Calu3 (cell line): ENCODE measurements around the gene COPA. TPM values are rescaled to one million over a fixed set of nuclear protein-coding genes. Genes with fewer than 3 reads are reported as not detected.

ENCODE experiments used
- BruUV-seq: library from RNA; stranded (reverse); fragments of 400-500 nt; replicated peaks from 2 replicates; lab custom pipeline; 2021; lab: Mats Ljungman, UMichigan
- CTCF ChIA-PET: fragments of 300-600 bp; sonication (Branson Sonifier 250); formaldehyde crosslinking; loops from one replicate; lab custom pipeline; 2022; ENCODE audit warnings: antibody characterized with exemption; lab: Charles Lee
- DNase-seq: peaks from one replicate; pipeline ENCODE4 v3.0.0; 2022
- H3K27ac Mint-ChIP-seq: one replicate; pipeline ENCODE4 v1.8.0; 2022; ENCODE audit warnings: mixed read lengths; ENCODE audit not compliant: unreplicated experiment
- H3K27me3 Mint-ChIP-seq: one replicate; pipeline ENCODE4 v1.8.0; 2022; ENCODE audit warnings: mixed read lengths; ENCODE audit not compliant: unreplicated experiment
- H3K36me3 Mint-ChIP-seq: one replicate; pipeline ENCODE4 v1.8.0; 2022; ENCODE audit warnings: mild to moderate bottlenecking, moderate library complexity, mixed read lengths; ENCODE audit not compliant: insufficient read depth, unreplicated experiment
- H3K4me1 Mint-ChIP-seq: one replicate; pipeline ENCODE4 v1.8.0; 2022; ENCODE audit warnings: mild to moderate bottlenecking, low read depth, mixed read lengths; ENCODE audit not compliant: unreplicated experiment
- H3K4me3 Mint-ChIP-seq: one replicate; pipeline ENCODE4 v1.8.0; 2022; ENCODE audit warnings: mild to moderate bottlenecking, low read depth, moderate library complexity, mixed read lengths; ENCODE audit not compliant: unreplicated experiment
- H3K9me3 Mint-ChIP-seq: one replicate; pipeline ENCODE4 v1.8.0; 2022; ENCODE audit warnings: low read depth, mixed read lengths; ENCODE audit not compliant: unreplicated experiment
- intact Hi-C: fragments of 100-400 bp; cut with micrococcal nuclease; formaldehyde crosslinking; loops from one replicate; pipeline ENCODE4 v1.10.0; 2022; ENCODE audit not compliant: unreplicated experiment
- total RNA-seq: library from RNA; stranded (reverse); gene quantifications from 2 replicates; pipeline ENCODE4 v1.2.3, GENCODE V29; 2022
- TF ChIP-seq, protein P1 (sequence below): fragments of 200-600 bp; IDR thresholded peaks from one replicate; pipeline ENCODE4 v1.8.0; 2022; ENCODE audit warnings: antibody characterized with exemption; ENCODE audit not compliant: unreplicated experiment

The COPA gene
- total RNA-seq, 1 experiment from 2014 or later: 208 TPM

DNA sequence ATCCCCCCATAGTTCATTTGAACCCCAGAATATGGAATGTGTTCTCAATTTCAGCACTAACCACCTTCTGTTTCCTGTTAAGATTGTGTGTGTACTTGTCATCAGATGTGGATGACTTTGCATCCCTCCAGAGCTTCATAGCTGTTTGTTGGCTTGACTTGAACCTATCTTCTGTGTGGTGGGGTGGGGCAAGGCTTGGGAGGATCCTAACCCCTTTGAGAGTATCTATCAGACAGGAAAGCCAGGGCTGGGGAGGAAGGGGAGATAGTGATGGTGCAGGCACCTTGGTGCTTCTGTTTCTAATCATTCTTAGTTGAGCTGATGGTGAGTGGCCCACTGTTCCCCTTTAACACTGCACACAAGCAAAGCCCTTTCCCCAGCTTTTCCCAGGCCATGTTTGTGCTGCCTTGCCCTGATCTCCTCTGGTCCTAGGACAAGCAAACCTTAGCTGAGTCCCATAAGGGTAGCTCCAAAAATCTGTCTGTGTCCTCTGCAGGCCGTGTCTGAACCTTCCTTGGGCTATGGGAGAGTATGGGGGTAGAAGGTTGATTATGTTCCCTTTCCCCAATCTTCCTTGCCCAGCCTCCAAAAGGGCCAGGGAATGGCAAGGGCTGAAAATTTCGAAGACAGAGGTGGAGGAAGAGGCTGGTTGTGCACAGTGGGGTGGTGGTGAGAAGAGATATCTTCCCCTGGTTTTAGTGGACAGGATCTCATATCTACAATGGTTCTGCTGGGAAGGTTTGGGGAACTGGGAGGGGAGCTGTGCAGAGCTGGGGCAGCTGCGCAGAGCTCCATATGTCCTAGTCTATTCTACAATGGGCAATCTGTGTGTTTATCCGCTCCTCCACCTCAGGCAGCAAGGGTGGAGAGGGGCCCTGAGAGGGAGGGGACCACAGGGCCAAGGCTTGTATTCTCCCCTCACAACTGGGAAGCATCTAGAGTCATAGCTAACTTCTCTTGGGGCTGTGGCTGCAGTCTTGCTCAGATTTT is 25.2 kb upstream of the COPA start:
- CTCF ChIA-PET: interaction anchor here (0.5 to 1.2 kb wide), 2 partner anchors 13 to 287 kb away, joined by 4 read pairs; no protein-coding TSS in a partner anchor
- no TSS peak for BruUV-seq
- no peak overlapping the region for H3K27ac Mint-ChIP-seq
- no peaks in the 10 kb centered on the region for H3K27me3 Mint-ChIP-seq
- peaks cover 5% of the 10 kb centered on the region for H3K36me3 Mint-ChIP-seq
- DNase-seq: no peak
- no peaks in the 10 kb centered on the region for H3K4me1 Mint-ChIP-seq
- H3K4me3 Mint-ChIP-seq: no peak overlapping the region
- no peaks in the 10 kb centered on the region for H3K9me3 Mint-ChIP-seq
- TF ChIP-seq, protein P1, sequence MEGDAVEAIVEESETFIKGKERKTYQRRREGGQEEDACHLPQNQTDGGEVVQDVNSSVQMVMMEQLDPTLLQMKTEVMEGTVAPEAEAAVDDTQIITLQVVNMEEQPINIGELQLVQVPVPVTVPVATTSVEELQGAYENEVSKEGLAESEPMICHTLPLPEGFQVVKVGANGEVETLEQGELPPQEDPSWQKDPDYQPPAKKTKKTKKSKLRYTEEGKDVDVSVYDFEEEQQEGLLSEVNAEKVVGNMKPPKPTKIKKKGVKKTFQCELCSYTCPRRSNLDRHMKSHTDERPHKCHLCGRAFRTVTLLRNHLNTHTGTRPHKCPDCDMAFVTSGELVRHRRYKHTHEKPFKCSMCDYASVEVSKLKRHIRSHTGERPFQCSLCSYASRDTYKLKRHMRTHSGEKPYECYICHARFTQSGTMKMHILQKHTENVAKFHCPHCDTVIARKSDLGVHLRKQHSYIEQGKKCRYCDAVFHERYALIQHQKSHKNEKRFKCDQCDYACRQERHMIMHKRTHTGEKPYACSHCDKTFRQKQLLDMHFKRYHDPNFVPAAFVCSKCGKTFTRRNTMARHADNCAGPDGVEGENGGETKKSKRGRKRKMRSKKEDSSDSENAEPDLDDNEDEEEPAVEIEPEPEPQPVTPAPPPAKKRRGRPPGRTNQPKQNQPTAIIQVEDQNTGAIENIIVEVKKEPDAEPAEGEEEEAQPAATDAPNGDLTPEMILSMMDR: no peak
- intact Hi-C loops: no loop called here

DNA sequence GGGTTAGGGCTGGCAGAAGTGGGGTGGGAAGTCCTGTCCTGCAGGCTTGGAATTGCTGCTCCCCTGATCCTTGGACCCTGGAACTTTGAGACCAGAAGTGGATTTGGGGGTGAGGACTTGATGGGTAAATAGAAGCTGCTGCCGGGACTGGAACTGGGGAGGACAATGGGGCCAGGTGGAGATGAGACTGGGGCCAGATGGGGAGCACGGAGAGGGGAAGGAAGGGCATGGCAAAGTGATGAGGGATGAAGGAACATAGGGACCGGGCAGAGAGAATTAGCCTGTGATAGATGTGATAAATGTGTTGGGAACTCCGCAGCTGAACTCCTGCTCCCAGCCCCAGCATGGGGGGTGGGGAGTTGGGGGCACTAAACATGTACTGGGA is 24.5 kb upstream of the COPA start:
- Mint-ChIP-seq H3K27me3 (no peaks in the 10 kb centered on the region), H3K4me1 (peaks cover 2% of the 10 kb centered on the region), H3K4me3 (no peak overlapping the region), H3K36me3 (peaks cover 5% of the 10 kb centered on the region), H3K27ac (no peak overlapping the region), H3K9me3 (no peaks in the 10 kb centered on the region)
- no peak for DNase-seq
- TF ChIP-seq, protein P1: no peak
- CTCF ChIA-PET: interaction anchor here (1.2 to 1.3 kb wide), 2 partner anchors 9 to 13 kb away, joined by 4 read pairs; no protein-coding TSS in a partner anchor
- no TSS peak for BruUV-seq
- intact Hi-C loops: no loop called here

- Mint-ChIP-seq H3K36me3 (peaks cover 5% of the 10 kb centered on the region), H3K27me3 (no peaks in the 10 kb centered on the region), H3K9me3 (no peaks in the 10 kb centered on the region), H3K4me3 (no peak within 1 kb of the TSS), H3K27ac (no peak within 1 kb of the TSS), H3K4me1 (peaks cover 8% of the 10 kb centered on the region)
- intact Hi-C loops: no loop called here
- TF ChIP-seq, protein P1: no peak
- CTCF ChIA-PET: interaction anchor here (1.3 kb wide), 1 partner anchor 9 kb away, joined by 4 read pairs; no protein-coding TSS in a partner anchor
- BruUV-seq: no TSS peak
- no peak for DNase-seq
Observed at GRCh38 chr1:160366731-160367515, 23.9 kb upstream of the COPA start, which contains the start of gene NHLH1. NHLH1 (plus strand) TSS chr1:160367071; CDS start chr1:160370732, 3,661 bp downstream.

GRCh38 chr1:160365325-160365724 is 22.3 kb upstream of the COPA start:
- CTCF ChIA-PET: no interaction called here
- H3K27ac Mint-ChIP-seq: no peak overlapping the region

More at GRCh38 chr1:160365325-160365724, 22.3 kb upstream of the COPA start:
- TF ChIP-seq, protein P1: no peak
- no peak overlapping the region for H3K4me3 Mint-ChIP-seq
- peaks cover 6% of the 10 kb centered on the region for H3K36me3 Mint-ChIP-seq
- peaks cover 9% of the 10 kb centered on the region for H3K4me1 Mint-ChIP-seq
- H3K9me3 Mint-ChIP-seq: no peaks in the 10 kb centered on the region
- no TSS peak for BruUV-seq
- H3K27me3 Mint-ChIP-seq: no peaks in the 10 kb centered on the region
- intact Hi-C loops: no loop called here
- DNase-seq: no peak
